A549 (cell line): ENCODE data around the gene CIB4.

Experiments
- CEBPB ChIP-seq, 2 experiments: fragments of >200 bp in 1 of 2; sonication (Bioruptor Twin) in 1 of 2; formaldehyde crosslinking in 1 of 2; IDR thresholded peaks; 2 replicates each; pipeline ENCODE4 v1.6.1; 2012 to 2016
- CTCF ChIP-seq: fragments of >200 bp; sonication (Bioruptor Twin); formaldehyde crosslinking; IDR thresholded peaks from 3 replicates; pipeline ENCODE4 v1.5.1; 2016
- E2F6 ChIP-seq: IDR thresholded peaks from 2 replicates; pipeline ENCODE4 v1.6.1; 2012; ENCODE audit warnings: low read depth, borderline replicate concordance
- EHMT2 ChIP-seq: fragments of 200-600 bp; sonication (generic); IDR thresholded peaks from 2 replicates; pipeline ENCODE4 v1.6.1; 2016; ENCODE audit warnings: antibody characterized with exemption, low read depth, mild to moderate bottlenecking, moderate library complexity
- EP300 ChIP-seq, 2 experiments: fragments of >200 bp; sonication (Bioruptor Twin); formaldehyde crosslinking; IDR thresholded peaks; 2 replicates in 1 of 2; 3 replicates in 1 of 2; pipeline ENCODE4 v1.6.1; 2016 to 2017
- JUN ChIP-seq, 2 experiments: fragments of >200 bp; sonication (Bioruptor Twin); formaldehyde crosslinking; IDR thresholded peaks; 2 replicates in 1 of 2; 3 replicates in 1 of 2; pipeline ENCODE4 v1.6.1; 2016 to 2017
- JUNB ChIP-seq: fragments of >200 bp; sonication (Bioruptor Twin); formaldehyde crosslinking; IDR thresholded peaks from 2 replicates; pipeline ENCODE4 v1.6.1; 2016
- MAFK ChIP-seq: fragments of 450-650 bp; IDR thresholded peaks from 2 replicates; pipeline ENCODE4 v1.6.1; 2014; ENCODE audit not compliant: partially characterized antibody
- POLR2A ChIP-seq: IDR thresholded peaks from 2 replicates; pipeline ENCODE4 v1.6.1; 2012; ENCODE audit warnings: mild to moderate bottlenecking, low read length
- RAD21 ChIP-seq, 2 experiments: fragments of >200 bp in 1 of 2; sonication (Bioruptor Twin) in 1 of 2; formaldehyde crosslinking in 1 of 2; IDR thresholded peaks in 1 of 2; conservative IDR thresholded peaks in 1 of 2; 2 replicates in 1 of 2; 3 replicates in 1 of 2; pipeline ENCODE4 v1.6.1; 2012 to 2018; ENCODE audit warnings: inconsistent platforms in 1 of 2
- REST ChIP-seq: fragments of 200-600 bp; sonication (generic); IDR thresholded peaks from 2 replicates; pipeline ENCODE4 v1.6.1; 2016; ENCODE audit warnings: antibody characterized with exemption, mild to moderate bottlenecking, moderate library complexity
- SMC3 ChIP-seq: fragments of >200 bp; sonication (Bioruptor Twin); formaldehyde crosslinking; IDR thresholded peaks from 3 replicates; pipeline ENCODE4 v1.6.1; 2018; ENCODE audit warnings: inconsistent platforms
- ZFP36 ChIP-seq: fragments of 450-650 bp; IDR thresholded peaks from 2 replicates; pipeline ENCODE4 v1.6.1; 2014; ENCODE audit warnings: borderline replicate concordance; ENCODE audit not compliant: partially characterized antibody
- ZNF302 ChIP-seq: fragments of 250-450 bp; sonication (Bioruptor Pico); IDR thresholded peaks from 2 replicates; pipeline ENCODE4 v1.9.0; 2021; ENCODE audit warnings: inconsistent platforms, mild to moderate bottlenecking, moderate library complexity

- TF ChIP-seq POLR2A: no peak
- TF ChIP-seq CTCF: no peak
- TF ChIP-seq CEBPB (IDR thresholded peaks at IDR 0.05): no peak
- no peak for TF ChIP-seq REST
- no peak for TF ChIP-seq SMC3
- TF ChIP-seq ZNF302 (CRISPR knock-in tag): no peak
- no peak for TF ChIP-seq MAFK
- no peak for TF ChIP-seq E2F6
- no peak for TF ChIP-seq EP300 (IDR thresholded peaks at IDR 0.05)
- no peak for TF ChIP-seq ZFP36
- TF ChIP-seq JUNB: no peak
- no peak for TF ChIP-seq RAD21 (conservative IDR thresholded peaks at IDR 0.05 in 1 of 2, IDR thresholded peaks at IDR 0.05 in 1 of 2)
- no peak for TF ChIP-seq JUN (IDR thresholded peaks at IDR 0.05)
- no peak for TF ChIP-seq EHMT2
Observed at GRCh38 chr2:26649992-26650712, 9.0 kb upstream of the CIB4 start.
